GM19468 (cell line): Measurements from ENCODE around the gene KRT34.
"Not testable (repeated sequence)": the region's sequence is repeated elsewhere in the genome, so short reads cannot be mapped to it uniquely, and the experiment has no call there.

Source experiments
- ATAC-seq: cut with Tn5 transposase; IDR thresholded peaks from one replicate; pipeline ENCODE4 v1.9.1; 2021; ENCODE audit warnings: mild to moderate bottlenecking, moderate library complexity, moderate number of reproducible peaks; ENCODE audit not compliant: unreplicated experiment; ENCODE audit errors: extremely low read depth

Gene KRT34

GRCh38 chr17:41369023-41369422, 13.1 kb downstream of the KRT34 start:
- no peak for ATAC-seq

- no peak for ATAC-seq
Measured at GRCh38 chr17:41367426-41368075, 14.6 kb downstream of the KRT34 start.

- ATAC-seq: no peak
Measured at GRCh38 chr17:41366070-41366469, 16.0 kb downstream of the KRT34 start.

DNA sequence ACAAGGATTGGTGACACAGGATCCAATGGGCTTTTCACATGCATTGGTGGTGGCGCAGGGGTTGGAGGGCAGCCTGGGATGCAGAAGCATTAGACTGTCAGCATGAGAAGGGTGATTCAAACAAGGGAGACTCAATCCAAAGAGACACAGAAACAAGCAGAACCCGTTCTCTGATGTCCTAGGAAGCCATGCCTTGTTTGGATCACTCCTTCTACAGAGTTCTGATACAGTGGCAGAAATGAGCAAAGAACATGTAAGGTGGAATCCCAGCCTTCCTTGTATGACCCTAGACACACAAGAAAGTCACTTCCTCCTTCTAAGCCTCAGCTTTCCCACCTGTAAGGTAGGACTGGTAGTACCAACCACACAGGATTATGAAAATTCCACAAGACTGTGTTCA, 18.2 kb downstream of the KRT34 start:
- no peak for ATAC-seq

- no peak for ATAC-seq
Measured at GRCh38 chr17:41360296-41360995, 21.7 kb downstream of the KRT34 start.

DNA sequence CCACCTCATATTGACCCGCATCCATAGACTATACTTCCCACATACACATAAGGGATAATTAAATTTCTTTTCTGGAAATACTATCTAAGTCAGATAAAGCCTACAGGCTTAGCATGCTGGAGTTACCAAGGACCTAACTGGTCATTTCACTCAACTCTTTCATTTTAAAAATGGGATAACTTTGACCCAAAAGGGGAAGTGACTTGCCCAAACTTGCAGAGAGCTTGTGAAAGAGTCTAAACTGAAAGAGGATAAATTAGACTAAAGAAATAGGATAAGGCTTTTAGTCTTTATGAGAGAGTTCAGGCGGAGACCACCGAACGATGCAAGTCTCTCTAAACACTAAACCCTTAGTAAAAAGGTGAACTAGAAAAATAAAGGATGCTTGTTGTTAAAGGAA, 27.6 kb downstream of the KRT34 start:
- no peak for ATAC-seq

DNA sequence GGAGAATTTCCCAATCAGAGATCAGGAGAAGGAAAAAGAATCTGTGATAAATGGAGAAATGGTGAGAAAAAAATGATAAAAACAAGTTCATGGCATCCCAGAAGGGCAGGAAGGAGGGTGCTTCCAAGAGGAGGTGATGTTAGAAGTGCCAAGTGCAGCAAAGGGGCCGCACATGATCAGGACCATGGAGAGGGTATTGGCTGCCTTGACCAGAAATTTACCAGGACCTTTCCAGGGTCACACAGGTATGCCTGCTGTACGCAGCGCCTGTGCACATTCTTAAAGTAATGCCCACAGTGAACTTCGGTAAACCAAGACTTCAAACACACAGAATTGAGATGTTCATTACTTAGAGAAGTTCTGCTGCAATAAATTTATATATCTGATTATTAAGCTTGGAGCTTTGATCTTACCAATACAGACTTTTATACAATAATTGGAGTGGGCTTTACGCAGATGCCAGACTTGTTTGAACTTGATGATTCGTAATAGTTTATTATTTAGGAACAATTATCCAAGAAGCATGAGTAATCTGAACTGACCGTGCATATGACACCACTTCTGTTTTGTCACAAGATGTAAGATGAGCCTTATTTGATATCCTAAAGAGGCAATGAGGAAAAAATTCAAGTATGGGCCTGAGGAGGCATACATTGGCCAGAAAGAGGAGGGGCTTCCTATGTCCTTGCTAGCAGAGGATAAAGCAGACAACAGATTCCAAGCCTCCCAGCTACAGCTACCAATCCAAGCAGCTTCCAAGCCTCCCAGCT, 29.3 kb downstream of the KRT34 start:
- no peak for ATAC-seq

DNA sequence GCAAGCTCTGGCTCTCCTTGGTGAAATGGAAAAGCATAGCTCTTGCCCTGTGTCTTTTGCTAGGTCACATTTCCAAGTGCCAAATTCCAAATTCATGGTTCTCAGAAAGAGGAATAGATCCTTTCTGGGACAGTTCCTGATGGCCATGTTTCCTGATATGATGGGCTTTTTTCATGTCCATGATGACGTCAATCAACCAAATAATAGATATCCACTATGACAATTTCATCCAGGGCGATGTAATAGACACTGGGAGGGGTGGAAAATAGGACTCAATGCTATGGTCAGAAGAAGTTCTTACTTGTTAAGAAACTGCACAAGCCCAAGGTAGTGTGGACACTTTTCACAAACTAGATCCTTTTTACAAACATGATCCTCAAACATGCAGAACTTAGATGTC, 30.9 kb downstream of the KRT34 start:
- no peak for ATAC-seq

- not testable (repeated sequence) for ATAC-seq
Measured at GRCh38 chr17:41350381-41350878, 31.7 kb downstream of the KRT34 start, which contains the start of gene KRT33A. KRT33A (minus strand) TSS chr17:41350828; CDS start chr17:41350767, 61 bp downstream.

- no peak for ATAC-seq
Measured at GRCh38 chr17:41347869-41348760, 34.0 kb downstream of the KRT34 start.

DNA sequence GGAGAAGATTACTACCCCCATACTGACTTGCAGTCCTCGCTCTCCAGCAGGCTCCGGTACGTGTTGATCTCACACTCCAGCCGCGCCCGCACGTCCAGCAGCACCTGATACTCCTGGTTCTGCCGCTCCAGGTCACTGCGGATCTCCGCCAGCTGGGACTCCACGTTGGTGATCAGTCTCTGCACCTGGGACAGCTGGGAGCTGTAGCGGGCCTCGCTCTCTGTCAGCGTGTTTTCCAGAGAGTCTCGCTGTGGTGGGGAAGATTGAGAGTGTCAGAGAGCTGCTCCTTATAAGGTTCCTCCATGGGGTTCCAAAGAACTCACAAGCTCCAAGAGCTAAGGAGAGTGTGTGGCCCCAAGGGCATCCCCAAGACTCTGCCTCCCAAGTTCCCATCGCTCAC, 35.7 kb downstream of the KRT34 start:
- ATAC-seq: not testable (repeated sequence)

DNA sequence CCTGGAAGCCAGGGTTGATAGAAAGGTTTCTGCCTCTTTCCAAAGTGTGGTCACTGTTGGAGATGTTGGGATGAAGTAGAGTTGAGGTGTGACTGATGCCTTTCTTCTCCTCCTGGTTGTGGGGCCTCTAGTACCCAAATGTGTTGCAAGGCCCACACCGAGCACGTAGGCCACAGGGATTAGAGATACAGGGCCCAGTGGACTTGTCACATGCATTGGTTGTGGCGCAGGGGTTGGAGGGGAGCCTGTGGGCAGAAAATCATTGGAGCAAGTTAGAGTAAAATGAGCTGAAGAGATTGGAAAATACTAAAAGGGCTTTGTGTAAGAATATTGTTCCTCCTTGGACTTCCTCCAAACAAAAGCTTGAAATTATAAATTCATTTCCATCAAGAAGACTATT, 36.1 kb downstream of the KRT34 start:
- no peak for ATAC-seq

- ATAC-seq: no peak
Measured at GRCh38 chr17:41343029-41343428, 39.1 kb downstream of the KRT34 start.

- ATAC-seq: peak; percentile 19
Measured at GRCh38 chr17:41340934-41341861, 40.9 kb downstream of the KRT34 start.

GRCh38 chr17:41340494-41340893, 41.6 kb downstream of the KRT34 start:
- no peak for ATAC-seq

DNA sequence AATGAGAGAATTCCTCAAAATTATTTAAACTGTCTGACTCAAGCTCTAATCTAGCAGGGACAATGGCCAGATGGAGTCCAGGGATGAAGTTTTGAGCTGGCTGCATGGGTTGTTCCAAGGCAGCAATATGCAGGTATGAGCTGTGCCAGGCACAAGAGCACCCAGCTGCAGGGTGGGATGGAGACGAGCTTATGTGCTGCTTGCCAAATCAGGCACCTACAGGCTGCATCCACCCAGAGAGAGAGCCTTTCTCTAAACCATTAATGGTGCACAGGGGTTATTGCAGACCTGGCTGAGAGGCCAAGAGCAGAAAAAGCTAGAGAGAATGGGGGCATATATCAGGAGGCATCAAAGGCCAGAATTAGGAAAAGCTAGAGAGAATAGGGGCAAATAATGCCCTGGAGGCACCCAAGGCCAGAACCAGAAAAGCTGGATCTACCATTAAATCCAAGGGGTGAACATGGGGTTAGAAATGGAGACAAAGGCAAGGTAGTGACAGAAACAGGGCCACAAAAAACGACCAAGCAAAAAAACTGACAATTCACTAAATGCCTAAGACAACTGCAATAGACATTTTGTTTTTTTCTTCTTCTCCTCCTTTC, 42.4 kb downstream of the KRT34 start:
- no peak for ATAC-seq

GRCh38 chr17:41338961-41339485, 43.1 kb downstream of the KRT34 start:
- no peak for ATAC-seq

DNA sequence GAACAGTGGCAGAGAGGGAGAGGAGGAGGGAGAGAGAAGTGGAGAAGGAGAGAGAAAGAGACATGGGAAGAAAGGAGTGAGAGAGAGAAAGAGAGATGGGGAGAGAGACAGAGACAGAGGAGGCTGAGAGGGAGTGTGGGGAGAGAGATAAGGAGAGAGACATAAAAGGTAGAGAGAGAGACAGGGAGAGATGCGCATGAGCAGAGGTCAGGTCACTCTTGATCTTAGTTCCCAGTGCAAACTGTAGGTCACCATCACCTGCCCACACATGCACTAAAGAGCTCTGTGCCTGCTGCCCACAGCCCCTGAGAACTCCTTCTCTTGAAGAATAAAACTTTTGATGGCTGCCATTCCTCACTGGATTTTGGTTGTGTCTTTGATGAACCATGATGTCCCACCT, 46.4 kb downstream of the KRT34 start:
- ATAC-seq: no peak
